Calu3 (cell line): ENCODE data around the gene FAM47B. TPM values are rescaled to one million over a fixed set of nuclear protein-coding genes. Genes with fewer than 3 reads are reported as not detected.
A peak's percentile ranks its signal among the peaks of the same experiment; 100 is the strongest.

Experiments used
- BruUV-seq: library from RNA; stranded (reverse); fragments of 400-500 nt; replicated peaks from 2 replicates; lab custom pipeline; 2021; lab: Mats Ljungman, UMichigan
- CTCF ChIA-PET: fragments of 300-600 bp; sonication (Branson Sonifier 250); formaldehyde crosslinking; loops from one replicate; lab custom pipeline; 2022; ENCODE audit warnings: antibody characterized with exemption; lab: Charles Lee
- DNase-seq: peaks from one replicate; pipeline ENCODE4 v3.0.0; 2022
- H3K27ac Mint-ChIP-seq: one replicate; pipeline ENCODE4 v1.8.0; 2022; ENCODE audit warnings: mixed read lengths; ENCODE audit not compliant: unreplicated experiment
- H3K27me3 Mint-ChIP-seq: one replicate; pipeline ENCODE4 v1.8.0; 2022; ENCODE audit warnings: mixed read lengths; ENCODE audit not compliant: unreplicated experiment
- H3K36me3 Mint-ChIP-seq: one replicate; pipeline ENCODE4 v1.8.0; 2022; ENCODE audit warnings: mild to moderate bottlenecking, moderate library complexity, mixed read lengths; ENCODE audit not compliant: insufficient read depth, unreplicated experiment
- H3K4me1 Mint-ChIP-seq: one replicate; pipeline ENCODE4 v1.8.0; 2022; ENCODE audit warnings: mild to moderate bottlenecking, low read depth, mixed read lengths; ENCODE audit not compliant: unreplicated experiment
- H3K4me3 Mint-ChIP-seq: one replicate; pipeline ENCODE4 v1.8.0; 2022; ENCODE audit warnings: mild to moderate bottlenecking, low read depth, moderate library complexity, mixed read lengths; ENCODE audit not compliant: unreplicated experiment
- H3K9me3 Mint-ChIP-seq: one replicate; pipeline ENCODE4 v1.8.0; 2022; ENCODE audit warnings: low read depth, mixed read lengths; ENCODE audit not compliant: unreplicated experiment
- CTCF ChIP-seq: fragments of 200-600 bp; IDR thresholded peaks from one replicate; pipeline ENCODE4 v1.8.0; 2022; ENCODE audit warnings: antibody characterized with exemption; ENCODE audit not compliant: unreplicated experiment
- intact Hi-C: fragments of 100-400 bp; cut with micrococcal nuclease; formaldehyde crosslinking; loops from one replicate; pipeline ENCODE4 v1.10.0; 2022; ENCODE audit not compliant: unreplicated experiment
- total RNA-seq: library from RNA; stranded (reverse); gene quantifications from 2 replicates; pipeline ENCODE4 v1.2.3, GENCODE V29; 2022

The FAM47B gene
- total RNA-seq, 1 experiment from 2014 or later: not detected

DNA sequence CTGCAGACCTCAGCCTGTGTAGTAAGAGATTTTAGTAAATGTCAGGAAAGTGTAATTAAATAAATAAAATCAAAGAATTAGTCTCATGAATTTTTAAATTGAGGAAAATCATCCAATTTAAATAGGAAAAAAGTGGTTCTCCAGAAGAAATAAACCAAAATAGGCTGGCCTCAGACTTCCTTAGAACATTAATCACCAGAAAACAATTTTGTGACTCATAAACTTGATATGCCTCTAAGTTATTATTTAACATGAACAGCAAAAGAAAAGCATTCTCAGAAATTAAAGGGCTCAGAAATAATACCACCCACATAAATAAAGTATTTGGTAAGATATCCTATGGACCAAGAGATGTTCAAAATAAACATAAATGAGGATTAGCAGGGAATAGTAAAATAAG is 14.3 kb downstream of the FAM47B start:
- Mint-ChIP-seq H3K4me3 (peak overlapping the region; percentile 39), H3K36me3 (no peaks in the 10 kb centered on the region), H3K4me1 (peaks cover 7% of the 10 kb centered on the region), H3K27me3 (no peaks in the 10 kb centered on the region), H3K9me3 (no peaks in the 10 kb centered on the region), H3K27ac (peak overlapping the region; percentile 33)
- BruUV-seq: no TSS peak
- CTCF ChIA-PET: no interaction called here
- no peak for DNase-seq
- no peak for TF ChIP-seq CTCF
- intact Hi-C loops: no loop called here

DNA sequence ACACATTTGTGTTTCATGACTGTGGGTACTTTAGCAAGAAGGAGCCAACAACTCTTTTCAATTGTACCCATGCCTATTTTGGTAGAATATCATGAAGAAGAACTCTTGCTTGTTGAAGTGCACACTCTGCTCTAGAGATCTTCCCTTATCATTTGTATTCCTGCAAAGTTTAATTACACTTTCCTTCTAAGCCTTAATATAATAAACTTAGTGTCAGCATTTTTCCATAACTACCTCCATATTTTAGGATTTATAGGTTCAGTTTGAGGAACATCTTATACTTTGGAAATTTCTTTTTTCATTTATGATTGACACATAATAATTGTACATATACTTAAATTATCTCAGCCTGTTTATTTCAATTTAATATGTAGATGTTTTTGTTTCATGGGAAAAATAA is 19.1 kb downstream of the FAM47B start:
- intact Hi-C loops: no loop called here
- CTCF ChIA-PET: no interaction called here

GRCh38 chrX:34972206-34972605 is 29.6 kb downstream of the FAM47B start:
- BruUV-seq: no TSS peak
- intact Hi-C loops: no loop called here
- Mint-ChIP-seq H3K27ac (no peak overlapping the region), H3K9me3 (no peaks in the 10 kb centered on the region), H3K4me3 (no peak overlapping the region), H3K27me3 (no peaks in the 10 kb centered on the region), H3K4me1 (peaks cover 11% of the 10 kb centered on the region), H3K36me3 (no peaks in the 10 kb centered on the region)
- CTCF ChIA-PET: no interaction called here
- no peak for TF ChIP-seq CTCF
- peak; percentile 28 for DNase-seq

More for the DNA sequence above, 19.1 kb downstream of the FAM47B start:
- Mint-ChIP-seq H3K27me3 (no peaks in the 10 kb centered on the region), H3K27ac (no peak overlapping the region), H3K4me1 (peaks cover 15% of the 10 kb centered on the region), H3K9me3 (no peaks in the 10 kb centered on the region), H3K36me3 (no peaks in the 10 kb centered on the region), H3K4me3 (no peak overlapping the region)
- TF ChIP-seq CTCF: no peak
- no TSS peak for BruUV-seq
- no peak for DNase-seq

- no TSS peak for BruUV-seq
- Mint-ChIP-seq H3K9me3 (peaks cover 7% of the 10 kb centered on the region), H3K27ac (no peak overlapping the region), H3K36me3 (no peaks in the 10 kb centered on the region), H3K4me1 (no peaks in the 10 kb centered on the region), H3K4me3 (no peak overlapping the region), H3K27me3 (no peaks in the 10 kb centered on the region)
- intact Hi-C loops: no loop called here
- CTCF ChIA-PET: no interaction called here
- no peak for DNase-seq
- TF ChIP-seq CTCF: no peak
Observed at GRCh38 chrX:34978171-34978570, 35.6 kb downstream of the FAM47B start.
